ENCODE measurements around the gene PBXIP1.

DNA sequence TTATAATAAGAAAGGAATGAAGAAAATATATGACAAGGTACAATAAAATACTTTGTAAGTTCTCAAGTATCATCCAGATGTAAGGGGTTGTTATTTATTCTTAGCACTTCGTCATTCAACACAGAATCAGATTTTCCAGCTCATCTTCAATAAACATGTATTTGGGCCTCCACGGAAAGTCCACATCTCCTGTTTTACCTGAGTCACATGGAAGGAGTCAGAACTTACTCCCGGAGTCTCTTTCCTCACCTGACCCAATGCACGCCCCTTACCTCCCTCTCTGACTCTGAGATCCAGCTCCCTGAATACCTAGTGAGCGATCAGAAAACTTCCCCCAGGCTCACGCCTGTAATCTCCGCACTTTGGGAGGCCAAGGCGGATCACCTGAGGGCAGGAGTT lies 17.9 kb downstream of the PBXIP1 start:
- TF ChIP-seq, protein P1, sequence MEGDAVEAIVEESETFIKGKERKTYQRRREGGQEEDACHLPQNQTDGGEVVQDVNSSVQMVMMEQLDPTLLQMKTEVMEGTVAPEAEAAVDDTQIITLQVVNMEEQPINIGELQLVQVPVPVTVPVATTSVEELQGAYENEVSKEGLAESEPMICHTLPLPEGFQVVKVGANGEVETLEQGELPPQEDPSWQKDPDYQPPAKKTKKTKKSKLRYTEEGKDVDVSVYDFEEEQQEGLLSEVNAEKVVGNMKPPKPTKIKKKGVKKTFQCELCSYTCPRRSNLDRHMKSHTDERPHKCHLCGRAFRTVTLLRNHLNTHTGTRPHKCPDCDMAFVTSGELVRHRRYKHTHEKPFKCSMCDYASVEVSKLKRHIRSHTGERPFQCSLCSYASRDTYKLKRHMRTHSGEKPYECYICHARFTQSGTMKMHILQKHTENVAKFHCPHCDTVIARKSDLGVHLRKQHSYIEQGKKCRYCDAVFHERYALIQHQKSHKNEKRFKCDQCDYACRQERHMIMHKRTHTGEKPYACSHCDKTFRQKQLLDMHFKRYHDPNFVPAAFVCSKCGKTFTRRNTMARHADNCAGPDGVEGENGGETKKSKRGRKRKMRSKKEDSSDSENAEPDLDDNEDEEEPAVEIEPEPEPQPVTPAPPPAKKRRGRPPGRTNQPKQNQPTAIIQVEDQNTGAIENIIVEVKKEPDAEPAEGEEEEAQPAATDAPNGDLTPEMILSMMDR (IDR thresholded peaks at IDR 0.05; ENCODE audit: borderline replicate concordance, extremely low read depth, low read length, poor library complexity, severe bottlenecking) = no peak
- no peak for TF ChIP-seq EZH2 (IDR thresholded peaks at IDR 0.05; ENCODE audit: borderline replicate concordance, low read depth, low read length, severe bottlenecking)

Data from DND-41 (cell line).